EH (cell line): ENCODE measurements around the gene SLIT1.
A peak's percentile ranks its signal among the peaks of the same experiment; 100 is the strongest.

Source experiments
- DNase-seq: peaks from one replicate; pipeline ENCODE4 v3.0.0-alpha.2; 2015; ENCODE audit warnings: low read depth

The SLIT1 gene

DNA sequence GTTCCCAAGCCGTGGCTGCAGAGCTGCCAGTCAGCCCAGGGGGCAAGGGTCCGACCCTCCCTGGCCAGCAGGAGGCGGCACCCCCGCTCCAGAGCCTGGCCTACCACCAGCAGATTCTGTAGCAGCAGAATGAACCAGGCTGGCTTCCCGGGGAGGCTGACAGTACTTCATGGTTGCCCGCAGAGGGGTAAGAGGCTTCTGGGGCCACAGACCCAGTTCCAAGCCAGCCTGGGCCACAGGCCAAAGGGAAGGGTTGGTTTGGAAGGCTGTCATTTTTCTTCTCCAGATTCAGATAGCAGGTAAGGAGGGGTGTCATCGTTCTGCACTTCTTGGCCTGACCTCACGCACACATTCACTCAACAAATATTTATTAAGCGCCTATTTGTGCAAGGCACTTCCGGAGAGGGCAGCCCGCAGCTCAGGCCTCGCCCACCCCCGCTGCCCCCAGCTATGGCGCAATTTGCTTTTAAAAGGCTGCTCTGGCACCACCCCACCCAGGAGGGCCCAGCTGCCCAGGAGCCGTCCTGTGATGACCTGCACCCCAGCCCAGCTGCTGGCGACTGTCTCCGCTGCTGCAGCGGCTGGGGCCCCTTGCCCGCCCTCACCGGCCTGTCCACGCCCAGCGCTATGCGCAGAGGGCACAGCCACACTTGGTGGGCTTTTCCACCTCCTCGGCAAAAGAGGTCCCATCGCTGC is 185.1 kb downstream of the SLIT1 start:
- no peak for DNase-seq

DNA sequence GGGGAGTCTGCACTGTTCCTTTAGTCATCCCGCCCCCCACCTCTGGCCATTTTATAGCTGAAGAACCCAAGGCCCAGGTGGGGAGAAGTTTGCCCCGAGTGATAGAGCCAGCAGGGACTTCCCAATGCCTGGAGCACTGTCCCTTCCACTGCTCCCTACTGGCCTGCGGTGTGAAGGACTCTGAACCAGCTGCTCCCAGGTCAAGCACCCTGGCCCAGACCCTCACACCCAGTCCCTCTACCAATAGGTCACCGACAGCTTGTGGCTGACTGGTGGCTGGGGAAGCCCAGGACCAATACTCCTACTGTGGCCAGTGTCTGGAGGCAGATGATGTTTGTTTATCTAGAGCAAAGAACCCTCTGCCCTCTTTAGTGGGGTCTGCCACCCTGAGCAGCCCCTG is 185.8 kb downstream of the SLIT1 start:
- DNase-seq: no peak

DNA sequence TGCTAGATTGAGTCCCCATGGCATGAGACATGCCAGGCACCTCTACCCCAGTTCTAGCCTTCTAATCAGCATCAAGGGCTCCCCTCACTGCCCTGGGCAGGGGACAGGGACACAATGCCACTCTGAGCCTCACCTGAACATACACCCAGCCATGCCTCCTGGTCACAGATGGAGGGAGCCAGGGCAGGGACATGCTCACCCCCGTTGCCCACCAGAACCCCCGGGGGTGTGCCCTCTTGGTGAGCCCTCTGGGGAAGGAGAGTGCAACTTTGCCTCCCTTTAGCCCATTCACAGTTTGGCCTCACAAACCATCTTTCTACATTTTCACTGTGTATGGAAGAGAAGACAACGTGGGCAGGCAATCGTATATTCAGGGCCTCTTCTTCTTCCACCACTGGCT is 186.4 kb downstream of the SLIT1 start:
- DNase-seq: no peak

DNA sequence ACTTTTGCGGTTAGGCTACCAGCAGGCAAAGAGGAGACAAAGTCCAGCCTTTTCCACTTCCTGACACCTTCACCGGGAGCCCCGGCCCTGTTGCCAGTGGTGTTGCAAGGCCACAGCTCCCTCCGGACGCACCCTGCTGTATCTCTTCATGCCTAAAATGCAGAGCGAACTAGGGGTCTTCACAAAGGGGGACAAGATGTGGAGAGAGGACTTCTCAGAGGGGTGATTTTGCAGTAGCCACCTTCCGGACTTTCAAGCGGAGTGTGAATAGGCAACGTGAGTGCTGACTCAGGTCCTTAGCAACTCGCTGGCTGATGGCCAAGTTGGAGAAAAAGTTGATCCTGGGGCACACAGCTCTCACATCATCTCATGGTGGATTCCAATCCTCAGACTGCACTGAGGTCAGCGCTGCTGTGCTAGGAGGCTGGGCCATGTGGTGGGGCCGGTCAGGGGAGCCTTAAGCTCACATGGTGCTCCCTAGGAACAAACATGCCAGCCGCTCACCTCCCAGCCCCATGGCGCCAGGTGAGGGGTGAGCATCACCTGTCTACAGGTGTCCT is 187.3 kb downstream of the SLIT1 start:
- DNase-seq: peak; percentile 40

DNA sequence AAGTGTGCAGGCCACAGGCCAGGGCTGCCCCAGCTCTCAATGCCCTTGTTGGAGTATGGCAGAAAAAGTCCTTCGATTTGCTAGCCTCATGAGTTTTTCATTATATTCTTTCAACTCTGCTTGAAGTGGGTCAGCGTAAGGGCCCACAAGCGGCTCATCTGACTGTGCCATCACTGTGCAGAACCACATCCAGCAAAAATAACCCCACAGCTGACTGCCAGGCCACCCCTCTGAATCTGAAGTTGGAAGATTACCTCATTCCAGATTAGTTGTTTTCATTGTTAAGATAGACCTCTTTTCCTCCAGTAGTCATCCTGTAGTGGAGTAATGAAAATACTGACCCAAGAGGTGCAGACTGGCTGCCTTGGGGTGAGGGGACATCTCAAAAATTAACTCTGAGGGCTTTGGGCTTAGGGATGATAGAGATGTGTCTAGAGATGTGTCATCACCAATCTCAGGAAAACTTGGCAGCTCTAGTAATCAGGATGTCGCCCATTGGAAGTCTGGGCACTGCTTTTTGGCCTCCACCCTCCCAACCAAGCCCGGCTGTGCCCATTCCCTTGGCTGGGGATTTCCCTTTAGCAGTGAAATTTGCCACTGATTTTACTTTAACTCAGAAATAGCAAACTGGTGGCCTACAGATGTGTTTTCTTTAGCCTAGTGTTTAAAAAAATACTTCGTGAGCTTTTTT is 189.3 kb downstream of the SLIT1 start:
- DNase-seq: no peak

DNA sequence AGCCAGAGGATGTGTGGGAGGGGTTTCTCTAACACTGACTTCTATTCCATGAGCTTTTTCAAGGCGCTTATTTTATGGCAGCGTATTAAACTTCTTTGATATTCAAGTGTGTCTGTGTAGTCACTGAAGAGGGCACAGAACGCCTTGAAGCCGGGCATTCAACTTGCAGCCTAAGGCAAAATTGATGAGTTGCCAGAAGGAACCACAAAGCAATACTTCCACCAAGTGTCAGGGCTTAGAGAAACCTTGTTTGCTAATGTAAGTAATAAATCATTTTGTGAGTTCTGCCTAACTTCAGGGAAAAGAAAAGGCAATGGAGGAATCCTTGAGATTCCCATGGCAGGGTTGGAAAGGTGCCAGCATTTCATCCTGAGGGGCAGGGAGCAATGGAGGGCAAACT is 189.9 kb downstream of the SLIT1 start:
- peak; percentile 67 for DNase-seq

DNA sequence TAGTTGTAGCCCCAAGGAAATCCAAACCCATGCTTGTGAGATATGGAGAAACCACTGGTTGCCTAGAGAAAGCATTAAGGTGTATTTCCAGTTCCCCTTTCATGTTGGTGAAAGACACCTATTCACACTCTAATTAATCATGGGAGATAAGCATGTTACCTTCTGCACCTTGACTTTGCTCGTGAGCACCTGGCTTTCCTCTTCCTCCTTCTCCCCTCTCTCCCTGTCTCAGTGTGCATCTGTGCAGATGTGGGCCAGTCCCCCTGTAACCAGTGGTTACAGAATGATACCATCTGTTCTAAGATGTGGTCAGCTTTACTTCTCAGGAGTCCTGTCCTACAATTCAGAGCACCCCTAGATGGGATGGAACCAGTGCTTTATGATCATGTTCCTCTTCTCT is 193.0 kb downstream of the SLIT1 start:
- DNase-seq: no peak

DNA sequence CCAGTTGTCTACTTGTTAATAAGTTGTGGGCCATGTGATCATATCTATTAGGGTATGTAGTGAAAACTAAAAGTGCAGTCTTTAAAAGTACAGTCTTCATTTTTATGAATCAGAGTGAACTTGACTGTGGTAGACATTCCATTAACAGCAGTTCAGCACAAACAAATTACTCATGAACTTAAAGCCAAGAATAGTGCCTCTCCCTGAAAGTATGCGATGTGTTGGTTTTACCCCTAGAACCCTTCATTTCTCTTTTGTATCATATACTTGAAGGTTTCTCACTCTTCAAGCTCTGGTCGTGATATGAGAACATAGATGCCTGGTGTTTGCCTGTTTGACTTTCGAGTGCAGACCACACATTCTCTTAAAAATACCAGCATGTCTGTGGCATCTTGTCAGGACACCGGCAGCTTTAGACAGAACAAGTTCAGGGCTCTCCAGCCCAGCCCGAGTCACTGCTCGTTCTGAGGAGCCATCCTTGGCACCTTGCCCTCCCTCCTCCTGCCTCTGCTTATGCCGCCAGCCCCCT is 194.4 kb downstream of the SLIT1 start:
- peak; percentile 89 for DNase-seq

DNA sequence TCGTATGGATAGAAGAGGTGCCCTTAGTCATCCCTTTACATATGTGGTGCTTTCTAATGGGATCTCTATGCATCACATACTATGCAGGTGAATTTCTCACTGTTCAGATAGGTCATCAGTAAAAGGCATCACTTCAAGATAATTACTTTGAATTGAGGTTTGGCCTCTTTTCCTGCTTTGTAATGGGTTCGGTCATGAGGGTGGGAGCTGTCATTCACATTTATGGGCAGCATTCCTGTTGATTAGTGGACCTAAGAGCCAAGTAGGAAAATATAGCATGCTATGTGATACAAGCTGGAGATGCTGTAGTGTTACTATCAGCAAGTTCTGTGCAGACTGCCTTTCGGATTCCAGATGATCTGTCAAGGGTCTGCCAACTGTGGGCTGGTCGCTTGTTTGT is 197.3 kb downstream of the SLIT1 start:
- peak; percentile 70 for DNase-seq

DNA sequence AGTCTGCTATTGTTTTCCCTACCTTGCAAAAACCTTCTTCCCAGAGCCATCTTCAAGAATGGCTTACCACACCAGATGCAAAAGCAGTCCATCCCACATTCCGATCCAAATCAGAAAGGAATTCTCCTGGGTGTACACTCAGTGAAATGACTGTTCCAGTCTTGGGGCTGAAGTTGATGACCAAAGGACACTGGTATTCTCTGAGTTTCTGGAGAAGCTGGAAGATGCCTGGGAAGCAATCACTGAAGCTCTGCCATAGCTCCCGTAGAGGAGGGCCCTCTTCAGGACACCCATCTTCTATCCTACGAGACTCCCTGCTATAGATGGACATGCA is 197.9 kb downstream of the SLIT1 start:
- peak; percentile 89 for DNase-seq

DNA sequence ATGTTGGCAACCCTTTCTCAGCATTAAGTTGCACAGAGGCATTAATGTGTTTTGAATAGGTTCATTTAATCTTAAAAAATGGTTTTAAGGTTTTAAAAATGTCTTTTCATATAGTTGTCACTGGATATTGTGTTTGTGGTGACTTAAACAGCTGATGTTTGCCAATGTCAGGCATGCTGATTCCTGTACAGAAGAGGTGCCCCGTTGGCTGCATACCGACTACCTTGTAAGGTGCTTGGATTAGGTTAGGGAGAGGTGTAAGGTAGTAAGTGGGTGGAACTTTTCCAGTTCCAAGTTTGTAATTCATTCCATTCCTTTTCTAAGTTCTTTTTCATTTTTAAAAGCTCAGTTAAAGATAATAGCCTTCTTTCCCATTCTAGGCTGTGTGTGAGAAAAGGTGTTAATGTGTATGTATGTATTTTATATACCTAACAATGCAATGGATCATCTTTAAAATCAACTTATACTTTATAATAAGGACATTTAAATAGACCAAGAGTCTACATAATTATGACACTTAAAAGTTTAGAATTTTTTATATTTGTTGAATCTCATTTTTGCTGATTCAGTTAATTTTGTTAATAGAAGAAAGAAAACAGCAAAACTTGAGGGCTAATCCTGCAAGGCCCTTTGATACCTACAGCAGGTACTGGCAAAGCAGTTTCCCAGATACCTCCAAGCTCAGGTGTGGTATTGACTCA is 198.5 kb downstream of the SLIT1 start:
- DNase-seq: no peak

DNA sequence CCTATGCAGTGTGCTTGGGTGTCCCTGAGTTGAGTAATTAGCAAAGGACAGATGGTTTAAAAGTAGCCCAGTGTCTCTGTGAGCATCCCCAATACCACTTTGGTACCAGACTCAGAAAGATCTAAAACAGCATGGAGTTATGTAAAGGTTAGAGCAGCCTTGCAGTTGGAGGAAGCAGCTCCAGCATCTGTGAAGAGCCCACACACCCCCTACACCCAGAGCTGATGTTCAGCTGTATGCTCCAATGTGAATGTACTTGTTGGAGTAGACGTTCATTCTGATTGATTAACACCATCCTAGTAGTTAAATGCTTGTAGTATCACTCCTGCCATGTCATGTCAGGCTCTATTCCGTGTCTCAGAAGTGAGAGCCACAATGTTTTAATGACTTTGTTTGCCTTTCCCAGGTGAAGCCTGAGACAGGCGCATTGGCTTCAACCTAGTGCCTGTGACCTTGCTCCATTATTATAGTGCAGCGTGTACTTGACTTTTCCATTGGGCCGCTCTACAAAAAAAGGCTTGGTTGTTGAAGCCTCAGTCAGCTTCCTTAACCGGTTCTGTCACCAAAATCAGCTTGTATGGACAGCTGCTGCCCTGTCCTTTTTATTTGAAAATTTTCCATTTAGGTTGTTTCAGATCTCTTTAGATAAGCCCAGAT is 199.4 kb downstream of the SLIT1 start:
- no peak for DNase-seq

DNA sequence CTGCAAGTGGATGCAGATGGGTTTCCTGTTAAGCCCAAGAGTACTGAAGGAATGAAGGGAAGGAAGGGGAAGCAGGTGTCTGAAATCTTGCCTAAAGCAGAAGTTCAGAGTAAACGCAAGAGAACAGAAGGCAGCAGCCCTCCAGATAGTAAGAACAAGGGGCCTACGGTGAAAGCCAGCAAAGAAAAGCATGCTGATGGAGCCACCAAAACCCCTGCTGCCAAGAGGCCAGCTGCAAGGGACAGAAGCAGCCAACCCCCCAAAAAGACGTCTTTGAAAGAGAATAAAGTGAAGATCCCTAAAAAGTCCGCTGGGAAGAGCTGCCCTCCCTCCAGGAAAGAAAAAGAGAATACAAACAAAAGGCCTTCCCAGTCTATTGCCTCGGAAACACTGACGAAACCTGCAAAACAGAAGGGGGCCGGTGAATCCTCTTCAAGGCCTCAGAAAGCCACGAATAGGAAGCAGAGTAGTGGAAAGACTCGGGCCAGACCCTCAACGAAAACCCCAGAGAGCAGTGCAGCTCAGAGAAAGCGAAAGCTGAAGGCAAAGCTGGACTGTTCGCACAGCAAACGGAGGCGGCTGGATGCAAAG is 201.1 kb downstream of the SLIT1 start:
- DNase-seq: no peak

DNA sequence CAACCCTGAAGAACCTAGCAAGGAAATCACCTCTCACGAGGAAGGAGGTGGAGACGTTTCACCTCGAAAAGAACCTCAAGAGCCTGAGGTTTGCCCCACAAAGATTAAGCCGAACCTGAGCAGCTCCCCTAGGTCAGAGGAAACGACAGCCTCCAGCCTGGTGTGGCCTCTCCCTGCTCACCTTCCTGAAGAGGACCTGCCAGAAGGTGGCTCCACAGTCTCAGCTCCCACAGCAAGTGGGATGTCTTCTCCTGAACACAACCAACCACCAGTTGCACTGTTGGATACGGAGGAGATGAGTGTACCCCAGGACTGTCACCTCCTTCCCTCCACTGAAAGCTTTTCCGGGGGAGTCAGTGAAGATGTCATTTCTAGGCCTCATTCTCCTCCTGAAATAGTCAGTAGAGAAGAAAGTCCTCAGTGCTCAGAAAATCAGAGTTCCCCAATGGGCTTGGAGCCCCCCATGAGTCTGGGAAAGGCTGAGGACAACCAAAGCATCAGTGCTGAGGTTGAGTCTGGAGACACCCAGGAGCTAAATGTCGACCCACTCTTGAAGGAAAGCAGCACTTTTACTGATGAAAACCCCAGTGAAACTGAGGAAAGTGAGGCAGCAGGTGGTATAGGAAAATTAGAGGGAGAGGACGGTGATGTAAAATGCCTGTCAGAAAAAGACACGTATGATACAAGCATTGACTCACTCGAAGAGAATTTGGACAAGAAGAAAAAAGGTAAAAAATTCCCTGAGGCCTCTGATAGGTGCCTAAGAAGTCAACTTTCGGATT is 203.4 kb downstream of the SLIT1 start:
- DNase-seq: no peak

DNA sequence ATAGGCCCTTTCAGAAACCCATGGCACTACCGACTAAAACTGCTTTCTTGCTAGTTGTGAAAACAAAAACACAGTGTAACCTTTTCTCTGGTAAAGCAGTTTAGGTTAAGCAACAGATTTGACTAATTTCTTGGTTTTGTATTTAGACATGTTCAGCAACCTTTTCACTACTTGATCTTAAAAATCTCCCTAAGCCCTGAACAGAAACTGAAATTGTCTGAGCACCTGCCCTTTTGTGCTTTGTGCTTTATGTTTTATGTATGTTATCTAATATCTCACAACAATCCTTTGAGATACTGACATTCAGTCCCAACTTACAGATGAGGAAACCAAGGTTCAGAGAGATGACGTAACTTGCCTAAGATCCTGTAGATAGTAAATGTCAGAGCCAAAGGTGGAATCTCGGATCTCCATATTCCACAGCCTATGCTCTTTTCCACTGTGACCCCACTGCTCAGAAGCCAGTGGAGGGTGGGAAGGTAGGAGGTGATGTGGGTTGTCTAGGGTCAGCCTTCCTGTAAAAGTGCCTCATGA is 207.1 kb downstream of the SLIT1 start:
- no peak for DNase-seq

DNA sequence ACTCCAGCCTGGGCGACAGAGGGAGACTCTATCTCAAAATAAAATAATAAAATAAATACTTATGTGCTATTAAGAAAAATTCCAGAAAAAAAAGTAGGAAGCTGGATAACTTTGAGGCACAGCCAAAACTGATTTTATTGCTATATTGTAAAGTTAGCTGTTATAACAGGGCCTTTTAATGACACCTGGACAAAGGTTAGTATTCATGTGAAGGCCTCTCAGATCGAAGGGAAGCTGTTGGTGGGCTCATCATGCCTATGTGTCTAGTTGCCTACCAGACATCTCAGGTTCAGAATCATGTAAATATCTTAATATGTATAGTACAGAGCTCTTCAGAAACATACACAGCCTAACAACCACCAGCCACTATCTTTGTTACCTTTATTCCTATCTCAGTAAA is 210.6 kb downstream of the SLIT1 start:
- DNase-seq: no peak

DNA sequence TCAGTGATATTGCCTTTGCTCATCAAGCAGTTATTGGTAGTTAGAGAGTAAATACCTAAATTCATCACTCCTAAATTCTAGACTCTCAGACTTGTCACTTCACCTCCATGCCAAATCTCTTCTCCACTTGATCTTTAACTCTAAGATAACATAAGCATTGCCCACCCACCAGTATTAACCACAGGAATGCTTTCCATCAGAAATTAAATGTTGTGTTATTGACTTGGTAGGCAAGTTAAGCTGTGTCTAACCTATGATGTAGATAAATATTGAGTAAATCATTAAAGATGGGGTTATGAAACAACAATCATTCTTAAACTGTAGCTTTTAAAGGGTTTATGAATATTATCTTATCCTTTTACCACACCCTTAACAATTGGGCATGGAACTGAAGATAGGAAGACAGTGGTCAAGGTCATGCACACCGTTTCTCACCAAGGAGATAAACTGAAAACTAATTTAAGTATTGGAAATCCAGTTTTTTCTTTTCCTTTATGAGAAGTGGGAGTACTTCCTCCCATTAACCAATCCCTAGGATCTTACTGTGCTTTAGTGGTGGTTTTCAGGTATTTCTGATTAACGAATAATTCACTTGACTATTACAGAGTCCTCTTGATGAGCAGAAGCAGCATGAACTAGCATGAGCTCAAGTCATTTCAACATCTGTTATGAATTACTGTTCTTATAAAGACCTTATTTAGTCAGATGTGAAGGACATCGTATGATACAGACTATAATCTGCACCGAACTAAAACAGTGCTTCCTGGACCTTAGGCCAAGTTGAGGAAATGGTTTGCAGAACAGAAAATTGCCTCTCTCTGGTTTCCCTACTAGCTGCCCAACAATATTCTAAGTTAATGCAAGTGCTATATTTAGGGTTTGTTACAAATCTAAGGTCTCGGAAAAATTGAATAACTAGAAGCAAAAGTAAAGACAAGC is 211.7 kb downstream of the SLIT1 start:
- DNase-seq: peak; percentile 66

DNA sequence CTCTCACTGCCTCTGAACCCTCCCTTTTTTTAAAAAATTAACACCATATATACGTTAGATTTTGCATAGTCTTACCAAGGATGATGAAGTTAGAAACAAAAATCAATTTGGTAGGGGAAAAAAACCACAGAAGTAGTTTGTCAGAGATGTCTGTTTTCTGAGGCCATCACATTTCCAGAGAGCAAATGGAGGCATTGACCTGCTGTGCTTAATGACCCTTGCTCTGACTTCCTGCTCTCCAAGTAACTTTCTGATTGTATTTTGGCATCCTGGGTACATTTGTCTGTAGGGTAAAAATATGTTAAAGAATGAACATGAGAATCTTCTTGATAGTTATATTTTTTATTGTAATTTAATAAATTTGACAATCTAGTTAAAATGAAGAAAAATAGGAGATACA is 213.5 kb downstream of the SLIT1 start:
- no peak for DNase-seq

DNA sequence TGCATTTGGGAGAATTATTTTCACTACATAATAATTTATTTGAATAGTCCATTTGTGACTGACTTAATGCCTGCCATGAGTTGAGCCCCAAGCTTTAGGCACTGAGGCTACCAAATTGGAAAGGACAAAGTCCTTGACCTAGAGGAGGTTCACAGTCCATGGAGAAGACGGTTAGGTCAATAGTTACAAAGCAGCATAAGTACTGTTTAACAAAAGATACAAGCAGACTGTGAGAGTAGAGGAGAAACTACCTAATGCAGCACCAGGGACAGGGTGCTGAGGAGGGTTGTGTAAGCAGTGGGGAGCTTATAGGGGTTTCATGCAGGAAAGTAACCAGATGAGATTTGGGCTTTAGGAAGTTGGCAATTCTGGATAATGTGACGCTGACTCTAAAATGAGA is 214.4 kb downstream of the SLIT1 start:
- no peak for DNase-seq
